ENCODE measurements around the gene IFITM5.
"Not testable (repeated sequence)": the region's sequence is repeated elsewhere in the genome, so short reads cannot be mapped to it uniquely, and the experiment has no call there.

- TF ChIP-seq POLR2AphosphoS5 (IDR thresholded peaks at IDR 0.05; ENCODE audit: borderline replicate concordance, low read depth, low read length); EZH2 (IDR thresholded peaks at IDR 0.05): not testable (repeated sequence)
These were observed 9.7 kb upstream of the IFITM5 start for GRCh38 chr11:308740-309665.

All from SK-N-MC (cell line).